NT2/D1 (cell line): ENCODE data around the gene RAB4A.

Source experiments
- SUZ12 ChIP-seq: IDR thresholded peaks from 2 replicates; pipeline ENCODE4 v1.6.1; 2011; ENCODE audit not compliant: insufficient read length, insufficient read depth; ENCODE audit errors: extremely low read depth
- ZNF274 ChIP-seq: IDR thresholded peaks from 2 replicates; pipeline ENCODE4 v1.6.1; 2011; ENCODE audit warnings: mild to moderate bottlenecking, low read depth, low read length

DNA sequence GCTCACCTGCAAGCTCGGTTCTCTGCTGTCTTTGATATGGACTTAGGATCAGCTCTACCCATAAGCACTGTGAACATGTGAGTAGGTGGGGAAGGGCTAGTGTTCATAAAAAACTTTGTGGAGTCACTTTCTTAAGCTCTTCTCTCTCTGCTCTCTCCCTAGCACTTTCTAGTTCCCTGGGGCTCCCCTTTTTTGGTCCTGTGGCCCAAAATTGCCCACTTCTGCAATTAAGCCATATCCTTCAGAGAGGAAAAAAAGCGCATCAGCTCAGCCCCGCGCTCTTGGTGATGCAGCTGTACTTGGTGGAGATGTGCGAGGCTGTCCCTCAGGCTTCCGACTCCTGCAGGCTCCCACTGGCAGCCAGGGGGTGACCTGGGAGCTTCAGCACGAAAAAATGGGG lies 48.6 kb downstream of the RAB4A start:
- TF ChIP-seq ZNF274 (no peak), SUZ12 (no peak)
